ENCODE data around the gene ALDH7A1.
"Not testable (repeated sequence)": the region's sequence is repeated elsewhere in the genome, so short reads cannot be mapped to it uniquely, and the experiment has no call there.

Gene ALDH7A1

GRCh38 chr5:126575644-126576043 is 19.4 kb downstream of the ALDH7A1 start:
- no peak for DNase-seq (ENCODE audit: low spot score)
- TF ChIP-seq, protein P1, sequence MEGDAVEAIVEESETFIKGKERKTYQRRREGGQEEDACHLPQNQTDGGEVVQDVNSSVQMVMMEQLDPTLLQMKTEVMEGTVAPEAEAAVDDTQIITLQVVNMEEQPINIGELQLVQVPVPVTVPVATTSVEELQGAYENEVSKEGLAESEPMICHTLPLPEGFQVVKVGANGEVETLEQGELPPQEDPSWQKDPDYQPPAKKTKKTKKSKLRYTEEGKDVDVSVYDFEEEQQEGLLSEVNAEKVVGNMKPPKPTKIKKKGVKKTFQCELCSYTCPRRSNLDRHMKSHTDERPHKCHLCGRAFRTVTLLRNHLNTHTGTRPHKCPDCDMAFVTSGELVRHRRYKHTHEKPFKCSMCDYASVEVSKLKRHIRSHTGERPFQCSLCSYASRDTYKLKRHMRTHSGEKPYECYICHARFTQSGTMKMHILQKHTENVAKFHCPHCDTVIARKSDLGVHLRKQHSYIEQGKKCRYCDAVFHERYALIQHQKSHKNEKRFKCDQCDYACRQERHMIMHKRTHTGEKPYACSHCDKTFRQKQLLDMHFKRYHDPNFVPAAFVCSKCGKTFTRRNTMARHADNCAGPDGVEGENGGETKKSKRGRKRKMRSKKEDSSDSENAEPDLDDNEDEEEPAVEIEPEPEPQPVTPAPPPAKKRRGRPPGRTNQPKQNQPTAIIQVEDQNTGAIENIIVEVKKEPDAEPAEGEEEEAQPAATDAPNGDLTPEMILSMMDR (IDR thresholded peaks at IDR 0.05; ENCODE audit: extremely low read depth, missing control alignments) = no peak

DNA sequence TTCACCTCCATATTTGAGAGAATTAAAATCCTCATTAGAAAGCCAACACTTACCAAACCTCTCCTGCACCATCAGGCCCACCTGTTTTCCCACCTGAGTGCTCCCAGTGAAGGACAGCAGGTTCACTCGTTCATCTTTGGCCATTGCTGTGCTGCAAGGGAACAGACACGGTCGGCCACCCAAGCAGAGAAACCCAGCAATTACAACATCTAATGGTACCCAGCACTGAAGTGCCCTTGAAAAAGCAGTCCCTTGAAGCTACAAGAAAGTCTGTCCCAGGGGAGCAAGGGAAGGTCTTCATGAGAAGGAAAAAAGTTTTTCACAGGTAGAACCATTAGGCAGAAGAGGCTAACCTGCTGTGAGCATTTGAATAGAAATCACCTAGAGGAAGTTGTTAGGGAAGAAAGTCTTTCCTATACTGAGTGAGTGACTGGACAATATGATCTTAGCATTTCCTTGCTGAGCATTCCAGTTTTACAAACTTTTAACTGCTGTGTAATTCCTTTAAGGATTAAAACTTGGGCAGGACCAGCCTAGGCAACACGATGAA is 26.7 kb downstream of the ALDH7A1 start:
- no peak for DNase-seq (ENCODE audit: low spot score)
- TF ChIP-seq, protein P1 (IDR thresholded peaks at IDR 0.05; ENCODE audit: extremely low read depth, missing control alignments) = no peak

- TF ChIP-seq, protein P1 (IDR thresholded peaks at IDR 0.05; ENCODE audit: extremely low read depth, missing control alignments) = no peak
- DNase-seq (ENCODE audit: low spot score) = no peak
These were observed 32.2 kb downstream of the ALDH7A1 start for GRCh38 chr5:126562823-126563222.

DNA sequence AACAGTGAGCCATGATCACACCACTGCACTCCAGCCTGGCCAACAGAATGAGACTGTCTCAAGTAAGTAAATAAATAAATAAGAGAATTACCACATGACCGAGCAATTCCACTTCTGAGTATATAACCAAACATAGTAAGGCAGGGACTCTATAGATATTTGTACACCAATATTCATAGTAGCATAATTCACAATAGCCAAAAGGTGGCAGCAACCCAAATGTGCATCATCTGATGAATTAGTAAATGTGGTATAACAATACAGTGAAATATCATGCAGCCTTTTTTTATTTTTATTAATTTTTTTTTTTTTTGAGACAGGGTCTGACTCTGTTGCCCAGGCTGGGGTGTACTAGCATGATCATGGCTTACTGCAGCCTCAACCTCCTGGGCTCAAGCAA is 33.1 kb downstream of the ALDH7A1 start:
- TF ChIP-seq, protein P1 (IDR thresholded peaks at IDR 0.05; ENCODE audit: extremely low read depth, missing control alignments) = no peak
- DNase-seq (ENCODE audit: low spot score) = no peak

GRCh38 chr5:126555101-126555500 is 39.9 kb downstream of the ALDH7A1 start:
- not testable (repeated sequence) for DNase-seq (ENCODE audit: low spot score)

DNA sequence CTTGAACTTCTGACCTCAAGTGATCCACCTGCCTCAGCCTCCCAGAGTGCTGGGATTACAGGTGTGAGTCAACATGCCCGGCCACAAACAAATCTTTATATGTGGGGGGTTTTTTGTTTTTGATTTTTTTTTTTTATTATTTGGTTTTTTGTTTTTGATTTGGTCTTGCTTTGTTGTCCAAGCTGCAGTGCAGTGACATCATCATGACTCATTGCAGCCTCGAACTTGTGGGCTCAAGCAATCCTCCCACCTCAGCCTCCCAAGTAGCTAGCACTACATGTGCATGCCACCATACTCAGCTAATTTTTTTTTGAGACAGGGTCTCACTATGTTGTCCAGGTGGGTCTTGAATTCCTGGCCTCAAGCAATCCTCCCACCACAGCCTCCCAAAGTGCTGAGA is 42.4 kb downstream of the ALDH7A1 start:
- no peak for DNase-seq (ENCODE audit: low spot score)
- TF ChIP-seq, protein P1 (IDR thresholded peaks at IDR 0.05; ENCODE audit: extremely low read depth, missing control alignments) = no peak

DNA sequence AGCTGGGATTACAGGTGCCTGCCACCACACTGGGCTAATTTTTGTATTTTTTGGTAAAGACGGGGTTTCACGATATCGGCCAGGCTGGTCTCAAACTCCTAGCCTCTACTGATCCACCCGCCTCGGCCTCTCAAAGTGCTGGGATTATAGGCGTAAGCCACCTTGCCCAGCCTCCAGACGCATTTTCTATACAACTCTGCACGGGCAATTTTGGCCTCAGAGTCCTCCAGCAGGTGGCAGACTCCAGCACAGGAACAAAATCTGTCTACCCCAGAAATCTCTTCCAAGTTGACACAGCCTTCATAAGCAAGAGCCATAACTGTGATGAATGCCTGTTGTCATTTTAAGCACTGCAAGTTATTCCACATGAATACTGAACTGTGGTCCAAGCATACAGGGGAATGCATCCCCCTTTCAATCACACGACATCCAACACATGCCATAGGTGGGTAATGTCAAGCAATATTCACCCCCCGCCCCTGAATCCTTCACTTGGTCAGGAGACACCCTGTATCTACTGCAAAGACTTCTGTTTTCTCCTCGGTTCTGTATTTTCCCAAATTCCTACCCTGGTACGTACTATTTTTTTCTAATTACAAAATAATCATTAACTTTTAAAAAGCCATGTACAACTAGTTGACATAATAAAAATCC is 50.8 kb downstream of the ALDH7A1 start:
- TF ChIP-seq, protein P1 (IDR thresholded peaks at IDR 0.05; ENCODE audit: extremely low read depth, missing control alignments) = peak; percentile 59
- DNase-seq (ENCODE audit: low spot score) = peak; percentile 55

DNA sequence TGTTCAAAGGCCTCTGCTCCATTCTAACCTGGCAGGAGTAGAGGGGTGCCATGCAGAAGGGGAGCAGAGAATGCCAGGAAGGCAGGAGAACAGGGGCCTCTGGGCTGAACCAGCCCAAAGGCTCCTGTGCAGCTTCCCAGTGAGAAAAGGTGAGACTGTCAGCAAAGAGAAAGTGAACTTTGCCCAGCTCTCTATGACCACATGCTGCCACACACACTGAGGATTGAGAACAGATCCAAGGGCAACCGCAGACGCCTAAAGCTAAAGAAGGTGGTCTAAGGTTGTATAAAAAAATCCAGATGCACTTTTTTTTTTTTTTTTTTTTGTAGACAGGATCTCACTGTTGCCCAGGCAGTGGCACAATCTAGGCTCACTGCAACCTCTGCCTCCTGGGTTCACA is 51.4 kb downstream of the ALDH7A1 start:
- DNase-seq (ENCODE audit: low spot score) = no peak
- TF ChIP-seq, protein P1 (IDR thresholded peaks at IDR 0.05; ENCODE audit: extremely low read depth, missing control alignments) = no peak

Measured in GM20000 (cell line).